GM12873 (cell line): ENCODE results near the gene ABCC10.

Experiments used
- CTCF ChIP-seq: IDR thresholded peaks from 2 replicates; pipeline ENCODE4 v1.5.1; 2012; ENCODE audit warnings: low read depth, mild to moderate bottlenecking, moderate library complexity, low read length, control low read depth; ENCODE audit not compliant: insufficient read depth; ENCODE audit errors: missing control alignments

Gene ABCC10

GRCh38 chr6:43469947-43470346 lies 42.6 kb downstream of the ABCC10 start:
- no peak for TF ChIP-seq CTCF

DNA sequence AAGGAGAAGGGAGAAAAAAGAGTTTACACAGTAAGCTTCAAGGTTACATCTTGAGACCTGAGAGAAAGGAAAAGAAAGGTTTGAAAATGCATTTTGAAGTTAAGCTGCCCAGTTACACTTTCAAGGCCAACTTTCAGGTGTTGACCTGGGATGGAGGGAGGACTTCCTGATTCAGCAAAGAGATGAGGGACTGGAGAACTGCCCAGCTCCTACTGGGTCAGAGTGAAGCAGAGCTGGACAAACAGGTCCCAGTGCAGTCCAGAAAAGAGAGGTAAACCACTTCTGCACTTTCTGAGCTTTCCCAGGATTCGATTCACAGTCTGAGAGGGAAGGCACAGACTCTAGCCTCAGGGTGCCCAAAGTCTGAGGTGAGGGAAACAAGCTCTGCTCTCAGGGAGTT lies 44.1 kb downstream of the ABCC10 start:
- no peak for TF ChIP-seq CTCF

DNA sequence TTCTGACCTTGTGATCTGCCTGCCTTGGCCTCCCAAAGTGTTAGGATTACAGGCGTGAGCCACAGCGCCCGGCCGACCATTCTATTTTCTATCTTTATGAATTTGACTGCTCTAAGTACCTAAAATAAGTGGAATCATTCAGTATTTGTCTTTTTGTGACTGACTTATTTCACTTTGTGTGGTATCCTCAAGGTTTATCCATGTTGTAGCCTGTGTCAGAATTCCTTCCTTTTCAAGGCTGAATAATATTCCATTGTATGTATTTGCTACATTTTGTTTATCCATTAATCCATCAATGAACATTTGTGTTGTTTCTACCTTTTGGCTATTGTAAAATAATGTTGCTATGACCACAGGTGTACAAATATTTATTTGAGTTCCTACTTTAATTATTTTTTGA lies 45.2 kb downstream of the ABCC10 start:
- TF ChIP-seq CTCF = no peak

GRCh38 chr6:43475516-43475915 lies 48.2 kb downstream of the ABCC10 start:
- no peak for TF ChIP-seq CTCF

GRCh38 chr6:43476746-43477145 lies 49.4 kb downstream of the ABCC10 start:
- TF ChIP-seq CTCF = no peak

GRCh38 chr6:43477235-43478007 lies 50.1 kb downstream of the ABCC10 start, which contains the start of gene TJAP1:
Gene TJAP1 (plus strand): TSS chr6:43477570. CDS start chr6:43499002, 21,432 bp downstream.
- TF ChIP-seq CTCF = no peak

- TF ChIP-seq CTCF = no peak
Observed at GRCh38 chr6:43478008-43478372, 50.6 kb downstream of the ABCC10 start.
